GM12878 (cell line): ENCODE measurements around the gene MAML2. TPM values are rescaled to one million over a fixed set of nuclear protein-coding genes. Genes with fewer than 3 reads are reported as not detected.

Source experiments
- ATAC-seq: fragments of 200-7000 bp; cut with Tn5 transposase; 3 replicates; pipeline ENCODE4 v1.9.1; 2020; ENCODE audit warnings: mild to moderate bottlenecking, moderate library complexity
- BruUV-seq: library from RNA; stranded (reverse); fragments of 400-500 nt; replicated peaks from 2 replicates; lab custom pipeline; 2021; lab: Mats Ljungman, UMichigan
- CTCF ChIA-PET: fragments of 300-600 bp; sonication (Branson Sonifier 250); formaldehyde crosslinking; extraction: SDS; loops from one replicate; lab custom pipeline; 2021; ENCODE audit warnings: inconsistent platforms; lab: Yijun Ruan, JAX
- POLR2A ChIA-PET: fragments of 350-600 bp; formaldehyde crosslinking; extraction: SDS; loops from one replicate; lab custom pipeline; 2021; ENCODE audit warnings: inconsistent platforms; lab: Charles Lee
- RAD21 ChIA-PET: fragments of 300-600 bp; sonication (Branson Sonifier 250); formaldehyde crosslinking; loops from one replicate; lab custom pipeline; 2023; ENCODE audit warnings: antibody characterized with exemption; ENCODE audit not compliant: unreplicated experiment; lab: Charles Lee
- SMC1A ChIA-PET: fragments of 300-600 bp; sonication (Branson Sonifier 250); formaldehyde crosslinking; loops from one replicate; lab custom pipeline; 2023; ENCODE audit not compliant: unreplicated experiment, uncharacterized antibody; lab: Charles Lee
- DNase-seq: peaks from one replicate; pipeline ENCODE4 v3.0.0-alpha.2; 2011; ENCODE audit warnings: low read depth, low spot score
- FAIRE-seq: peaks from 3 replicates; lab custom pipeline; 2011; peaks lifted over from hg19 to GRCh38; lab: Jason Lieb, UNC
- H2AFZ ChIP-seq: 2 replicates; pipeline ENCODE4 v1.6.0; 2011; ENCODE audit warnings: low read depth, low read length, control low read depth; ENCODE audit not compliant: control insufficient read depth
- H3K27ac ChIP-seq: 2 replicates; pipeline ENCODE4 v1.5.1; 2011; ENCODE audit warnings: control low read depth; ENCODE audit not compliant: control insufficient read depth, insufficient read depth
- H3K27me3 ChIP-seq, 2 experiments: replicated peaks in 1 of 2; 2 replicates each; pipeline versions ENCODE4 v1.6.0 to v1.6.1; 2011; ENCODE audit warnings: low read length in 1 of 2; ENCODE audit not compliant: control insufficient read depth in 2 of 2, insufficient read depth in 2 of 2
- H3K36me3 ChIP-seq, 2 experiments: 2 replicates each; pipeline ENCODE4 v1.5.1; 2011; ENCODE audit warnings: low read length in 1 of 2; ENCODE audit not compliant: control insufficient read depth in 2 of 2, insufficient read depth in 2 of 2
- H3K4me1 ChIP-seq: 2 replicates; pipeline ENCODE4 v1.6.1; 2011; ENCODE audit warnings: mild to moderate bottlenecking, low read length, moderate library complexity, mixed read lengths; ENCODE audit not compliant: control insufficient read depth, insufficient read depth
- H3K4me2 ChIP-seq: 2 replicates; pipeline ENCODE4 v1.6.0; 2011; ENCODE audit warnings: control low read depth; ENCODE audit not compliant: control insufficient read depth, insufficient read depth
- H3K4me3 ChIP-seq: fragments of 200-600 bp; sonication (generic); 2 replicates; pipeline ENCODE4 v1.5.1; 2016
- H3K79me2 ChIP-seq: 2 replicates; pipeline ENCODE4 v1.6.0; 2011; ENCODE audit warnings: low read length; ENCODE audit not compliant: control insufficient read depth, insufficient read depth
- H3K9ac ChIP-seq: 2 replicates; pipeline ENCODE4 v1.8.0; 2011; ENCODE audit warnings: low read length, control low read depth, mixed read lengths; ENCODE audit not compliant: control insufficient read depth, insufficient read depth
- H3K9me3 ChIP-seq: replicated peaks from 3 replicates; pipeline ENCODE4 v1.5.1; 2011; ENCODE audit warnings: mild to moderate bottlenecking, low read length; ENCODE audit not compliant: control insufficient read depth, insufficient read depth
- H4K20me1 ChIP-seq: 2 replicates; pipeline ENCODE4 v1.6.0; 2011; ENCODE audit not compliant: control insufficient read depth, insufficient read depth
- ASH2L ChIP-seq: fragments of 300-600, 200-600 bp; sonication (generic); IDR thresholded peaks from 2 replicates; pipeline ENCODE4 v1.6.1; 2017; ENCODE audit warnings: low read depth, mild to moderate bottlenecking, borderline replicate concordance
- ATF7 ChIP-seq: fragments of 450-650 bp; IDR thresholded peaks from 2 replicates; pipeline ENCODE4 v1.6.1; 2016; ENCODE audit warnings: low read depth, mild to moderate bottlenecking
- CBFB ChIP-seq: IDR thresholded peaks from 2 replicates; pipeline ENCODE4 v1.6.1; 2016; ENCODE audit warnings: antibody characterized with exemption, low read depth
- CREM ChIP-seq: IDR thresholded peaks from 2 replicates; pipeline ENCODE4 v1.6.1; 2014; ENCODE audit warnings: antibody characterized with exemption, low read depth
- EP300 ChIP-seq, 2 experiments: fragments of 150-350 bp in 1 of 2; IDR thresholded peaks; 2 replicates each; pipeline ENCODE4 v1.6.1; 2011 to 2012; ENCODE audit warnings: low read depth in 2 of 2, low read length in 2 of 2, borderline replicate concordance in 1 of 2, improper control_type of control experiment in 1 of 2, inconsistent platforms in 1 of 2; ENCODE audit not compliant: control insufficient read depth in 1 of 2
- GATAD2B ChIP-seq: fragments of 450-650 bp; conservative IDR thresholded peaks from 2 replicates; pipeline ENCODE4 v1.6.1; 2017; ENCODE audit warnings: low read depth, mild to moderate bottlenecking, moderate library complexity
- HCFC1 ChIP-seq: fragments of 150-350 bp; IDR thresholded peaks from 2 replicates; pipeline ENCODE4 v1.6.1; 2014; ENCODE audit warnings: low read length
- PBX3 ChIP-seq: IDR thresholded peaks from 2 replicates; pipeline ENCODE4 v1.6.1; 2011; ENCODE audit warnings: mild to moderate bottlenecking, low read depth, low read length, moderate library complexity; ENCODE audit not compliant: insufficient replicate concordance
- RAD51 ChIP-seq: fragments of 450-650 bp; IDR thresholded peaks from 2 replicates; pipeline ENCODE4 v1.6.1; 2016; ENCODE audit warnings: moderate library complexity, mild to moderate bottlenecking, inconsistent platforms
- YY1 ChIP-seq: IDR thresholded peaks from 2 replicates; pipeline ENCODE4 v1.6.1; 2011; ENCODE audit warnings: low read depth, mild to moderate bottlenecking, low read length
- ZNF622 ChIP-seq: fragments of 450-650 bp; IDR thresholded peaks from 2 replicates; pipeline ENCODE4 v1.6.1; 2017; ENCODE audit warnings: mild to moderate bottlenecking, inconsistent platforms
- WGBS: methylation state at CpG from one replicate; pipeline ENCODE4 v1.1.6; 2016; ENCODE audit warnings: low lambda C conversion rate; ENCODE audit not compliant: insufficient replicate concordance, insufficient coverage; ENCODE audit errors: missing lambda C conversion rate; 5-methylcytosine and 5-hydroxymethylcytosine counted together
- in situ Hi-C: fragments of 300-500 bp; cut with MboI; formaldehyde crosslinking; loops from 9 replicates; pipeline ENCODE4 v1.14.3; 2018; ENCODE audit warnings: mixed read lengths
- intact Hi-C: fragments of 100-400 bp; cut with micrococcal nuclease; formaldehyde crosslinking; loops from one replicate; pipeline ENCODE4 v1.14.2; 2022; ENCODE audit not compliant: unreplicated experiment
- polyA plus RNA-seq, 11 experiments: library from polyadenylated mRNA; depleted of rRNA in 4 of 11; unstranded in 6 of 11; stranded (reverse) in 5 of 11; fragments of >200 nt; fragmentation: Nextera tagmentation in 4 of 11; fragmentation: Illumina TruSeq in 1 of 11; extraction: Ambion mirVana in 4 of 11; extraction: Trizol in 1 of 11; gene quantifications; 1 replicate in 1 of 11; 2 replicates in 10 of 11; pipeline versions ENCODE4 v1.2.1 to v1.2.3, GENCODE V29; 2011 to 2016; ENCODE audit warnings: inconsistent platforms in 2 of 11, missing spikeins in 2 of 11, low read depth in 1 of 11
- total RNA-seq, 4 experiments: library from RNA; depleted of rRNA in 3 of 4; stranded (reverse); fragments of >200 nt in 3 of 4; fragmentation: Illumina TruSeq in 1 of 4; extraction: Trizol in 1 of 4; gene quantifications; 2 replicates each; pipeline versions ENCODE4 v1.2.1 to v1.2.3, GENCODE V29; 2013 to 2021
- TF ChIP-seq, protein P1 (sequence below): fragments of 450-650 bp; IDR thresholded peaks from 2 replicates; pipeline ENCODE4 v1.6.1; 2017; ENCODE audit warnings: mild to moderate bottlenecking, moderate library complexity

Gene MAML2
- total and polyA plus RNA-seq, 10 of the 15 experiments (the other 5 are each of a cell fraction or from before 2014, with no cell fraction given) = 2.5 to 15.1 (median 12.0) TPM

- Histone ChIP-seq H3K27ac (no peak overlapping the region), H3K79me2 (peaks cover 73% of the 10 kb centered on the region), H3K9ac (no peak overlapping the region), H3K36me3 (peaks cover 2 to 4% of the 10 kb centered on the region in 2 experiments; a peak in 2 of 4 replicates), H3K4me2 (no peak overlapping the region), H3K4me1 (peaks cover 12% of the 10 kb centered on the region; the same call in 1 of the 2 replicates), H4K20me1 (no peaks in the 10 kb centered on the region; the same call in 1 of the 2 replicates), H3K27me3 (no peaks in the 10 kb centered on the region), H3K9me3 (no peaks in the 10 kb centered on the region), H2AFZ (no peak overlapping the region), H3K4me3 (no peak overlapping the region)
- DNase-seq = no peak
- ChIA-PET CTCF (interaction anchor here (1.9 kb wide), 1 partner anchor 22 kb away, joined by 9 read pairs; the partner anchor contains the start of gene MAML2), SMC1A (interaction anchor here (1.3 to 1.4 kb wide), 3 partner anchors 14 to 56 kb away, joined by 3 to 8 read pairs (median 4); partner anchors contain the start of gene MAML2), POLR2A (no interaction called here), RAD21 (interaction anchor here (0.9 to 1.4 kb wide), 2 partner anchors 14 to 17 kb away, joined by 3 to 4 read pairs; no protein-coding TSS in a partner anchor)
- 97% methylated on average over 5 of the region's 5 CpGs for WGBS
- no TSS peak for BruUV-seq
- in situ Hi-C loops = no loop called here
- intact Hi-C loops = no loop called here
- TF ChIP-seq RAD51 = no peak
- no peak for TF ChIP-seq PBX3
- no peak for TF ChIP-seq YY1
- no peak for TF ChIP-seq HCFC1
- no peak for TF ChIP-seq EP300 (IDR thresholded peaks at IDR 0.05; ENCODE audit: borderline replicate concordance in 1 of 2, control insufficient read depth in 1 of 2, low read depth in 2 of 2, low read length in 2 of 2)
- TF ChIP-seq, protein P1, sequence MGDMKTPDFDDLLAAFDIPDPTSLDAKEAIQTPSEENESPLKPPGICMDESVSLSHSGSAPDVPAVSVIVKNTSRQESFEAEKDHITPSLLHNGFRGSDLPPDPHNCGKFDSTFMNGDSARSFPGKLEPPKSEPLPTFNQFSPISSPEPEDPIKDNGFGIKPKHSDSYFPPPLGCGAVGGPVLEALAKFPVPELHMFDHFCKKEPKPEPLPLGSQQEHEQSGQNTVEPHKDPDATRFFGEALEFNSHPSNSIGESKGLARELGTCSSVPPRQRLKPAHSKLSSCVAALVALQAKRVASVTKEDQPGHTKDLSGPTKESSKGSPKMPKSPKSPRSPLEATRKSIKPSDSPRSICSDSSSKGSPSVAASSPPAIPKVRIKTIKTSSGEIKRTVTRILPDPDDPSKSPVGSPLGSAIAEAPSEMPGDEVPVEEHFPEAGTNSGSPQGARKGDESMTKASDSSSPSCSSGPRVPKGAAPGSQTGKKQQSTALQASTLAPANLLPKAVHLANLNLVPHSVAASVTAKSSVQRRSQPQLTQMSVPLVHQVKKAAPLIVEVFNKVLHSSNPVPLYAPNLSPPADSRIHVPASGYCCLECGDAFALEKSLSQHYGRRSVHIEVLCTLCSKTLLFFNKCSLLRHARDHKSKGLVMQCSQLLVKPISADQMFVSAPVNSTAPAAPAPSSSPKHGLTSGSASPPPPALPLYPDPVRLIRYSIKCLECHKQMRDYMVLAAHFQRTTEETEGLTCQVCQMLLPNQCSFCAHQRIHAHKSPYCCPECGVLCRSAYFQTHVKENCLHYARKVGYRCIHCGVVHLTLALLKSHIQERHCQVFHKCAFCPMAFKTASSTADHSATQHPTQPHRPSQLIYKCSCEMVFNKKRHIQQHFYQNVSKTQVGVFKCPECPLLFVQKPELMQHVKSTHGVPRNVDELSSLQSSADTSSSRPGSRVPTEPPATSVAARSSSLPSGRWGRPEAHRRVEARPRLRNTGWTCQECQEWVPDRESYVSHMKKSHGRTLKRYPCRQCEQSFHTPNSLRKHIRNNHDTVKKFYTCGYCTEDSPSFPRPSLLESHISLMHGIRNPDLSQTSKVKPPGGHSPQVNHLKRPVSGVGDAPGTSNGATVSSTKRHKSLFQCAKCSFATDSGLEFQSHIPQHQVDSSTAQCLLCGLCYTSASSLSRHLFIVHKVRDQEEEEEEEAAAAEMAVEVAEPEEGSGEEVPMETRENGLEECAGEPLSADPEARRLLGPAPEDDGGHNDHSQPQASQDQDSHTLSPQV = no peak
- no peak for TF ChIP-seq GATAD2B
- TF ChIP-seq ASH2L = no peak
- TF ChIP-seq CREM = no peak
- no peak for TF ChIP-seq CBFB
- TF ChIP-seq ZNF622 = no peak
- TF ChIP-seq ATF7 = no peak
- FAIRE-seq = no peak
- no peak for ATAC-seq
Observed at GRCh38 chr11:96321091-96321490, 21.9 kb downstream of the MAML2 start.
